Measurements from ENCODE around the gene CD3G.

- TF ChIP-seq, protein P1, sequence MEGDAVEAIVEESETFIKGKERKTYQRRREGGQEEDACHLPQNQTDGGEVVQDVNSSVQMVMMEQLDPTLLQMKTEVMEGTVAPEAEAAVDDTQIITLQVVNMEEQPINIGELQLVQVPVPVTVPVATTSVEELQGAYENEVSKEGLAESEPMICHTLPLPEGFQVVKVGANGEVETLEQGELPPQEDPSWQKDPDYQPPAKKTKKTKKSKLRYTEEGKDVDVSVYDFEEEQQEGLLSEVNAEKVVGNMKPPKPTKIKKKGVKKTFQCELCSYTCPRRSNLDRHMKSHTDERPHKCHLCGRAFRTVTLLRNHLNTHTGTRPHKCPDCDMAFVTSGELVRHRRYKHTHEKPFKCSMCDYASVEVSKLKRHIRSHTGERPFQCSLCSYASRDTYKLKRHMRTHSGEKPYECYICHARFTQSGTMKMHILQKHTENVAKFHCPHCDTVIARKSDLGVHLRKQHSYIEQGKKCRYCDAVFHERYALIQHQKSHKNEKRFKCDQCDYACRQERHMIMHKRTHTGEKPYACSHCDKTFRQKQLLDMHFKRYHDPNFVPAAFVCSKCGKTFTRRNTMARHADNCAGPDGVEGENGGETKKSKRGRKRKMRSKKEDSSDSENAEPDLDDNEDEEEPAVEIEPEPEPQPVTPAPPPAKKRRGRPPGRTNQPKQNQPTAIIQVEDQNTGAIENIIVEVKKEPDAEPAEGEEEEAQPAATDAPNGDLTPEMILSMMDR (IDR thresholded peaks at IDR 0.05 in 4 of 5, conservative IDR thresholded peaks at IDR 0.05 in 1 of 5): no peak
- TF ChIP-seq POLR2A (IDR thresholded peaks at IDR 0.05): no peak
Observed at GRCh38 chr11:118314988-118315411, 29.1 kb upstream of the CD3G start.
